Measurements from ENCODE around the gene NDST1. TPM values are rescaled to one million over a fixed set of nuclear protein-coding genes. Genes with fewer than 3 reads are reported as not detected.

Gene NDST1
- polyA plus RNA-seq, 1 donor (not counting 4 experiments of a cell fraction or from before 2014, with no cell fraction given): 24.9 TPM

- Histone ChIP-seq H4K20me1 (ENCODE audit: control insufficient read depth, extremely low read depth, insufficient read depth, low read length) (no peaks in the 10 kb centered on the region), H3K27me3 (ENCODE audit: control insufficient read depth, extremely low read depth, insufficient read depth, low read length) (no peaks in the 10 kb centered on the region), H3K4me3 (ENCODE audit: control insufficient read depth in 2 of 3, extremely low read depth in 1 of 3, insufficient read depth in 2 of 3, low read depth in 1 of 3, low read length in 3 of 3) (no peak overlapping the region), H3K36me3 (ENCODE audit: control insufficient read depth in 2 of 2, extremely low read depth in 1 of 2, insufficient read depth in 2 of 2, low read length in 2 of 2) (no peaks in the 10 kb centered on the region), H3K9me1 (ENCODE audit: control insufficient read depth, extremely low read depth, insufficient read depth, low read length) (no peaks in the 10 kb centered on the region), H3K27ac (ENCODE audit: control insufficient read depth, insufficient read depth, low read length) (no peak overlapping the region), H3K4me1 (ENCODE audit: control insufficient read depth, extremely low read depth, insufficient read depth, low read length) (peaks cover 23% of the 10 kb centered on the region), H3K9ac (ENCODE audit: control insufficient read depth, extremely low read depth, insufficient read depth, low read length) (no peak overlapping the region), H3K9me3 (ENCODE audit: control insufficient read depth, low read depth, low read length) (no peaks in the 10 kb centered on the region), H2AFZ (ENCODE audit: control insufficient read depth, low read length) (no peak overlapping the region), H3K79me2 (ENCODE audit: control insufficient read depth, insufficient read depth, low read length) (no peaks in the 10 kb centered on the region), H3K4me2 (ENCODE audit: control insufficient read depth, extremely low read depth, insufficient read depth, low read depth, low read length) (no peak overlapping the region)
- no peak for DNase-seq (ENCODE audit: low read depth, low spot score)
- dilution Hi-C loops (cut with MboI; ENCODE audit: extremely low pct_ligation_motif_present, low sequenced_read_pairs): no loop called here
- TF ChIP-seq EZH2 (IDR thresholded peaks at IDR 0.05; ENCODE audit: low read length) (no peak), CTCF (optimal IDR thresholded peaks at IDR 0.05 in 1 of 3, IDR thresholded peaks at IDR 0.05 in 1 of 3, conservative IDR thresholded peaks at IDR 0.05 in 1 of 3; ENCODE audit: extremely low read depth in 1 of 3, insufficient read depth in 2 of 3, low read length in 3 of 3) (no peak)
- FAIRE-seq: no peak
Measured at GRCh38 chr5:150604894-150605440, 97.0 kb downstream of the NDST1 start.

GRCh38 chr5:150605546-150605945, 97.6 kb downstream of the NDST1 start:
- Histone ChIP-seq H3K27me3 (ENCODE audit: control insufficient read depth, extremely low read depth, insufficient read depth, low read length) (no peaks in the 10 kb centered on the region), H3K9me1 (ENCODE audit: control insufficient read depth, extremely low read depth, insufficient read depth, low read length) (no peaks in the 10 kb centered on the region), H3K4me3 (ENCODE audit: control insufficient read depth in 2 of 3, extremely low read depth in 1 of 3, insufficient read depth in 2 of 3, low read depth in 1 of 3, low read length in 3 of 3) (no peak overlapping the region), H3K9ac (ENCODE audit: control insufficient read depth, extremely low read depth, insufficient read depth, low read length) (no peak overlapping the region), H3K36me3 (ENCODE audit: control insufficient read depth in 2 of 2, extremely low read depth in 1 of 2, insufficient read depth in 2 of 2, low read length in 2 of 2) (no peaks in the 10 kb centered on the region), H3K4me2 (ENCODE audit: control insufficient read depth, extremely low read depth, insufficient read depth, low read depth, low read length) (no peak overlapping the region), H3K79me2 (ENCODE audit: control insufficient read depth, insufficient read depth, low read length) (no peaks in the 10 kb centered on the region), H2AFZ (ENCODE audit: control insufficient read depth, low read length) (no peak overlapping the region), H3K27ac (ENCODE audit: control insufficient read depth, insufficient read depth, low read length) (no peak overlapping the region), H4K20me1 (ENCODE audit: control insufficient read depth, extremely low read depth, insufficient read depth, low read length) (no peaks in the 10 kb centered on the region), H3K4me1 (ENCODE audit: control insufficient read depth, extremely low read depth, insufficient read depth, low read length) (peaks cover 17% of the 10 kb centered on the region), H3K9me3 (ENCODE audit: control insufficient read depth, low read depth, low read length) (no peaks in the 10 kb centered on the region)
- no peak for DNase-seq (ENCODE audit: low read depth, low spot score)
- TF ChIP-seq CTCF (optimal IDR thresholded peaks at IDR 0.05 in 1 of 3, IDR thresholded peaks at IDR 0.05 in 1 of 3, conservative IDR thresholded peaks at IDR 0.05 in 1 of 3; ENCODE audit: extremely low read depth in 1 of 3, insufficient read depth in 2 of 3, low read length in 3 of 3): no peak
- TF ChIP-seq EZH2 (IDR thresholded peaks at IDR 0.05; ENCODE audit: low read length): no peak
- FAIRE-seq: no peak
- dilution Hi-C loops (cut with MboI; ENCODE audit: extremely low pct_ligation_motif_present, low sequenced_read_pairs): no loop called here
